MM.1S (cell line): ENCODE results near the gene ARF3.

Source experiments
- DNase-seq: peaks from one replicate; pipeline ENCODE4 v3.0.0-alpha.2; 2015
- H2AFZ ChIP-seq: fragments of 300-600 bp; sonication (generic); 2 replicates; pipeline ENCODE4 v1.6.0; 2016; ENCODE audit warnings: antibody characterized with exemption, low read length
- H3F3A ChIP-seq: fragments of 300-600 bp; sonication (generic); 2 replicates; pipeline ENCODE4 v1.6.1; 2016; ENCODE audit warnings: mild to moderate bottlenecking, antibody characterized with exemption, low read length, moderate library complexity, mixed read lengths; ENCODE audit not compliant: insufficient read depth
- H3K27ac ChIP-seq: fragments of 300-600 bp; sonication (generic); 2 replicates; pipeline ENCODE4 v1.5.1; 2016; ENCODE audit warnings: mild to moderate bottlenecking, low read length
- H3K27me3 ChIP-seq: fragments of 300-600 bp; sonication (generic); replicated peaks from 2 replicates; pipeline ENCODE4 v1.6.0; 2016; ENCODE audit warnings: low read length; ENCODE audit not compliant: insufficient read depth
- H3K36me3 ChIP-seq: fragments of 300-600 bp; sonication (generic); replicated peaks from 2 replicates; pipeline ENCODE4 v1.6.1; 2016; ENCODE audit warnings: mild to moderate bottlenecking, low read length, mixed read lengths; ENCODE audit not compliant: insufficient read depth
- H3K4me1 ChIP-seq: fragments of 300-600 bp; sonication (generic); 2 replicates; pipeline ENCODE4 v1.6.1; 2016; ENCODE audit warnings: low read length, mixed read lengths
- H3K4me2 ChIP-seq: fragments of 300-600 bp; sonication (generic); 2 replicates; pipeline ENCODE4 v1.6.0; 2016; ENCODE audit warnings: low read depth, low read length
- H3K4me3 ChIP-seq: fragments of 300-600 bp; sonication (generic); 2 replicates; pipeline ENCODE4 v1.5.1; 2016; ENCODE audit warnings: low read length, mixed read lengths
- H3K79me2 ChIP-seq: fragments of 300-600 bp; sonication (generic); 2 replicates; pipeline ENCODE4 v1.6.1; 2016; ENCODE audit warnings: mixed run types, low read length, mixed read lengths
- H3K9ac ChIP-seq: fragments of 300-600 bp; sonication (generic); 2 replicates; pipeline ENCODE4 v1.6.1; 2016; ENCODE audit warnings: low read length, mixed read lengths
- H3K9me2 ChIP-seq: fragments of 300-600 bp; sonication (generic); replicated peaks from 2 replicates; pipeline ENCODE4 v1.6.1; 2016; ENCODE audit warnings: mild to moderate bottlenecking, low read length, mixed read lengths; ENCODE audit not compliant: insufficient read depth
- H3K9me3 ChIP-seq: fragments of 300-600 bp; sonication (generic); replicated peaks from 2 replicates; pipeline ENCODE4 v1.6.1; 2016; ENCODE audit warnings: mild to moderate bottlenecking, low read length, mixed read lengths; ENCODE audit not compliant: insufficient read depth
- H4K20me1 ChIP-seq: fragments of 300-600 bp; sonication (generic); 2 replicates; pipeline ENCODE4 v1.6.1; 2016; ENCODE audit warnings: mild to moderate bottlenecking, low read length, moderate library complexity, mixed read lengths; ENCODE audit not compliant: insufficient read depth
- EZH2 ChIP-seq: fragments of 300-600 bp; sonication (generic); optimal IDR thresholded peaks from 2 replicates; pipeline ENCODE3; 2017; ENCODE audit warnings: low read depth, mild to moderate bottlenecking, antibody characterized with exemption, low read length, mixed read lengths
- EZH2phosphoT487 ChIP-seq: fragments of 300-600 bp; sonication (generic); IDR thresholded peaks from 2 replicates; pipeline ENCODE4 v1.6.1; 2018; ENCODE audit warnings: antibody characterized with exemption, low read length
- TF ChIP-seq, protein P1 (sequence below): fragments of 300-600 bp; sonication (generic); IDR thresholded peaks from 2 replicates; pipeline ENCODE4 v1.5.1; 2016; ENCODE audit warnings: antibody characterized with exemption, low read length, mixed read lengths

Gene ARF3

DNA sequence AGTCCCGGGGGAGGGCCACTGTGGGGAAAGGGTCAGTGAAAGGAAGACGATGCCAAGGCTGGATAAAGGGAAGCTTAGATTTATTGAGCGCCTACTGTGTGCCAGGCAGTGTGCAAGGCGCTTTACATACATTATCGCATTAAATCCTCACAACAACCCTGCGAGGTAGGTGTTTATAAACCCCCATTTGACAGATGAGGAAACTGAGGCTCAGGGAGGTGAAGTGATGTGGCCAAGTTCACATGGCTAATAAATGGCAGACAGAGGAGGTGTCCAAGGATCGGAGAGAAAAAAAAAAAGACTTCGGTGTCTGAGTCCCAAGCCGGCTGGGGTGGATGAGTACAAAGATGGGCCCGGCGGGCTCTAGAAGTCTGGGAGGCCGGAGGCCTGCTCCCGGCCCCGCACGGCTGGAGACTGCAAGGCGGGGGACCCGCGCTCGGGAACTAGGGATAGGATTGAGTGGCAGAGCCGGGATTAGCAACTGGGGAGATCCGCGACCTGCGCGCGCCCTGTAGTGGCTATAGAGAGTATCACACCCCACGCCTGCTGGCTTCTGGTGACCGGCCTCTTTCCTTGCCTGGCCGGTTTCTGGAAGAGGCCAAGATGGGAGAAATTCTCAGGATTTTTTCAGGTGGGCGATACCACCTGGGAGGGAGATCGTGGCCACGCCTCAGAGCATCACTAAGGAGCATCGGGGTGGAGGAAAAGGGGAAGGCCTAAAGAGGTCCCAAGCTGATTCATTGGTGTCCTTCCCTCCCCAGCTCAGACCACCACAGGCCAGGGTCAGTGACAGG, 38.0 kb upstream of the ARF3 start:
- TF ChIP-seq EZH2phosphoT487, result no peak
- TF ChIP-seq, protein P1, sequence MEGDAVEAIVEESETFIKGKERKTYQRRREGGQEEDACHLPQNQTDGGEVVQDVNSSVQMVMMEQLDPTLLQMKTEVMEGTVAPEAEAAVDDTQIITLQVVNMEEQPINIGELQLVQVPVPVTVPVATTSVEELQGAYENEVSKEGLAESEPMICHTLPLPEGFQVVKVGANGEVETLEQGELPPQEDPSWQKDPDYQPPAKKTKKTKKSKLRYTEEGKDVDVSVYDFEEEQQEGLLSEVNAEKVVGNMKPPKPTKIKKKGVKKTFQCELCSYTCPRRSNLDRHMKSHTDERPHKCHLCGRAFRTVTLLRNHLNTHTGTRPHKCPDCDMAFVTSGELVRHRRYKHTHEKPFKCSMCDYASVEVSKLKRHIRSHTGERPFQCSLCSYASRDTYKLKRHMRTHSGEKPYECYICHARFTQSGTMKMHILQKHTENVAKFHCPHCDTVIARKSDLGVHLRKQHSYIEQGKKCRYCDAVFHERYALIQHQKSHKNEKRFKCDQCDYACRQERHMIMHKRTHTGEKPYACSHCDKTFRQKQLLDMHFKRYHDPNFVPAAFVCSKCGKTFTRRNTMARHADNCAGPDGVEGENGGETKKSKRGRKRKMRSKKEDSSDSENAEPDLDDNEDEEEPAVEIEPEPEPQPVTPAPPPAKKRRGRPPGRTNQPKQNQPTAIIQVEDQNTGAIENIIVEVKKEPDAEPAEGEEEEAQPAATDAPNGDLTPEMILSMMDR, result peak; percentile 76
- Histone ChIP-seq H3K4me1 (peaks cover 5% of the 10 kb centered on the region), H3K36me3 (no peaks in the 10 kb centered on the region), H3K79me2 (no peaks in the 10 kb centered on the region), H3K9me2 (no peaks in the 10 kb centered on the region), H3K9me3 (no peaks in the 10 kb centered on the region), H3K27me3 (peaks cover 21% of the 10 kb centered on the region), H3F3A (peaks cover 13% of the 10 kb centered on the region; the same call in 1 of the 2 replicates), H3K4me2 (peak overlapping the region; percentile 67), H2AFZ (0 out of 2 replicates have a peak overlapping the region, but pooled peaks have one; percentile 28), H3K9ac (no peak overlapping the region), H4K20me1 (no peaks in the 10 kb centered on the region), H3K4me3 (peak overlapping the region; percentile 18; the same call in 1 of the 2 replicates), H3K27ac (no peak overlapping the region)
- peak; percentile 44 for DNase-seq

DNA sequence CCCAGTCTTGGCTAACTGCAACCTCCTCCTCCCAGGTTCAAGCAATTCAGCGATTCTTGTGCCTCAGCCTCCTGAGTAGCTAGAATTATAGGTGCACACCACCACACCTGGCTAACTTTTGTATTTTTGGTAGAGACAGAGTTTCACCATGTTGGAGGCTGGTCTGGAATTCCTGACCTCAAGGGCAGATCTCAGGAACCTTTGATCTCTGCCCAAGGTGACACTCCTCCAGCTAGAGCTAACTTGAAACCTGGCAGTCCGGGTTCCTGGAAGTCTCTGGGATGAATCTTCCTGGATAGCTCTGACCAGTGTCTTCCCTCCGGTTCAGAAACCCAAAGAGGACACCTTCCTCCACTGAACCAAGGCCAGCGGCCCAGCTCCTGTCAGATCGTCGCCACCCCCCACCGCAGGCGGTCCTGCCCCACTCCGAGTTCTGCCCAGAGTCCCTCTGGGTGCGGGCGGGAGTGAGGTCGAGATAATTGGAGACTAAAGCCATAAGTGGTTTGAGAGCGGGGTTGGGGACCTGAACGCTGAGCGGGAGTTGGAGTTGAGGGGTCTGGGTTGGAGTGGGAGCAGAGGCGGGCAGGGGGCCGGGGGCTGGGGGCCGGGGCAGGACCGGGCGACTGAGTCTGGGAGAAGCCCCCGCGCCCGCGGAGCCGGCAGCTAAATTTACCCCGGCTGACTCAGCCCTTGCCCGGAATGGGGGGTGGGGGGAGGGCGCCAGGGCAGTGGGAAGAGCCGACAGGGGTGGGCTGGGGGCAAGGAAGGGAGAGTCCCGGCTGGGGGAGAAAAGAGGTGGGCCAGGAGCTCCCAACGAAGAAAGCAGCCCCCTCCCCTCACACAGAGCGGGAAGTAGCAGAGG, 37.2 kb upstream of the ARF3 start:
- H2AFZ ChIP-seq, result no peak overlapping the region
- TF ChIP-seq EZH2 (no peak), EZH2phosphoT487 (no peak)
- TF ChIP-seq, protein P1, result no peak
- peaks cover 21% of the 10 kb centered on the region for H3K27me3 ChIP-seq
- no peaks in the 10 kb centered on the region for H3K9me3 ChIP-seq
- H3K79me2 ChIP-seq, result no peaks in the 10 kb centered on the region
- H3K4me1 ChIP-seq, result no peaks in the 10 kb centered on the region
- no peak overlapping the region for H3K4me3 ChIP-seq
- no peak overlapping the region for H3K9ac ChIP-seq
- H4K20me1 ChIP-seq, result no peaks in the 10 kb centered on the region
- H3K9me2 ChIP-seq, result no peaks in the 10 kb centered on the region
- peaks cover 10% of the 10 kb centered on the region; the same call in 1 of the 2 replicates for H3F3A ChIP-seq
- H3K36me3 ChIP-seq, result no peaks in the 10 kb centered on the region
- no peak overlapping the region for H3K4me2 ChIP-seq
- no peak overlapping the region for H3K27ac ChIP-seq
- no peak for DNase-seq

DNA sequence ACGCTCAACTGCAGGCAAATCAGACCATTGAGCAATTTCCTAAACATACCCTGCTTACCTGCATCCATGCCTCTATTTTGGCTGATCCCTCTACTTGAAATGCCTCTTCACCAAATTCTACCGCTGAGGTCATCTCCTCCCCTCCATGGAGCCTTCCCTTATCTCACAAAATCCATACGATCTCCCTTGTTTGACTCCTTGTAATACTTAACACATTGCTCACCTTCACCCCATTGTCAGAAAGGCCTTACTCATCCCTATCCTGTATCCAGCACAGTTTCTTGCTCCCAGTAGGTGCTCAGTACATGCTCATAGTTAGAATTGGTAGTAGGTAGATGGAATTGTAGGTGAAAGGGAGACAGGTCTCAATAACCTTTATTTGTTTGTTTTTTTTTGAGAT, 36.5 kb upstream of the ARF3 start:
- no peaks in the 10 kb centered on the region for H3K79me2 ChIP-seq
- no peak for DNase-seq
- no peak overlapping the region for H3K9ac ChIP-seq
- H3K4me3 ChIP-seq, result no peak overlapping the region
- TF ChIP-seq EZH2phosphoT487 (no peak), EZH2 (no peak)
- TF ChIP-seq, protein P1, result no peak
- no peak overlapping the region for H3K27ac ChIP-seq
- no peaks in the 10 kb centered on the region for H3K9me2 ChIP-seq
- H2AFZ ChIP-seq, result no peak overlapping the region
- H3K9me3 ChIP-seq, result no peaks in the 10 kb centered on the region
- H3K4me2 ChIP-seq, result no peak overlapping the region
- peaks cover 8% of the 10 kb centered on the region; the same call in 1 of the 2 replicates for H3F3A ChIP-seq
- no peaks in the 10 kb centered on the region for H3K36me3 ChIP-seq
- no peaks in the 10 kb centered on the region for H3K4me1 ChIP-seq
- H4K20me1 ChIP-seq, result no peaks in the 10 kb centered on the region
- peaks cover 25% of the 10 kb centered on the region for H3K27me3 ChIP-seq
